AG09309 (cell line): ENCODE measurements around the gene NDE1.

Source experiments
- DNase-seq: peaks from one replicate; pipeline ENCODE4 v3.0.0-alpha.2; 2010; ENCODE audit warnings: low read depth
- H3K4me3 ChIP-seq: 2 replicates; pipeline ENCODE4 v1.5.1; 2011; ENCODE audit warnings: mild to moderate bottlenecking, low read depth, low read length, moderate library complexity; ENCODE audit not compliant: control insufficient read depth
- TF ChIP-seq, protein P1 (sequence below): IDR thresholded peaks from 2 replicates; pipeline ENCODE4 v1.5.1; 2011; ENCODE audit warnings: mild to moderate bottlenecking, low read depth, low read length, inconsistent platforms; ENCODE audit not compliant: insufficient read depth, control insufficient read depth; ENCODE audit errors: missing control alignments

Gene NDE1

GRCh38 chr16:15743657-15744056 lies 93.6 kb downstream of the NDE1 start:
- TF ChIP-seq, protein P1, sequence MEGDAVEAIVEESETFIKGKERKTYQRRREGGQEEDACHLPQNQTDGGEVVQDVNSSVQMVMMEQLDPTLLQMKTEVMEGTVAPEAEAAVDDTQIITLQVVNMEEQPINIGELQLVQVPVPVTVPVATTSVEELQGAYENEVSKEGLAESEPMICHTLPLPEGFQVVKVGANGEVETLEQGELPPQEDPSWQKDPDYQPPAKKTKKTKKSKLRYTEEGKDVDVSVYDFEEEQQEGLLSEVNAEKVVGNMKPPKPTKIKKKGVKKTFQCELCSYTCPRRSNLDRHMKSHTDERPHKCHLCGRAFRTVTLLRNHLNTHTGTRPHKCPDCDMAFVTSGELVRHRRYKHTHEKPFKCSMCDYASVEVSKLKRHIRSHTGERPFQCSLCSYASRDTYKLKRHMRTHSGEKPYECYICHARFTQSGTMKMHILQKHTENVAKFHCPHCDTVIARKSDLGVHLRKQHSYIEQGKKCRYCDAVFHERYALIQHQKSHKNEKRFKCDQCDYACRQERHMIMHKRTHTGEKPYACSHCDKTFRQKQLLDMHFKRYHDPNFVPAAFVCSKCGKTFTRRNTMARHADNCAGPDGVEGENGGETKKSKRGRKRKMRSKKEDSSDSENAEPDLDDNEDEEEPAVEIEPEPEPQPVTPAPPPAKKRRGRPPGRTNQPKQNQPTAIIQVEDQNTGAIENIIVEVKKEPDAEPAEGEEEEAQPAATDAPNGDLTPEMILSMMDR = no peak
- no peak overlapping the region for H3K4me3 ChIP-seq
- DNase-seq = no peak

- TF ChIP-seq, protein P1 = no peak
- H3K4me3 ChIP-seq = no peak overlapping the region
- DNase-seq = no peak
These were observed 96.3 kb downstream of the NDE1 start for GRCh38 chr16:15746332-15746731.

- TF ChIP-seq, protein P1 = no peak
- H3K4me3 ChIP-seq = no peak overlapping the region
- DNase-seq = no peak
These were observed 97.9 kb downstream of the NDE1 start for GRCh38 chr16:15747937-15748336.

- H3K4me3 ChIP-seq = no peak overlapping the region
- no peak for DNase-seq
- TF ChIP-seq, protein P1 = no peak
These were observed 98.6 kb downstream of the NDE1 start for GRCh38 chr16:15748654-15749053.

- H3K4me3 ChIP-seq = no peak overlapping the region
- no peak for DNase-seq
- TF ChIP-seq, protein P1 = no peak
These were observed 99.3 kb downstream of the NDE1 start for GRCh38 chr16:15749371-15749770.

DNA sequence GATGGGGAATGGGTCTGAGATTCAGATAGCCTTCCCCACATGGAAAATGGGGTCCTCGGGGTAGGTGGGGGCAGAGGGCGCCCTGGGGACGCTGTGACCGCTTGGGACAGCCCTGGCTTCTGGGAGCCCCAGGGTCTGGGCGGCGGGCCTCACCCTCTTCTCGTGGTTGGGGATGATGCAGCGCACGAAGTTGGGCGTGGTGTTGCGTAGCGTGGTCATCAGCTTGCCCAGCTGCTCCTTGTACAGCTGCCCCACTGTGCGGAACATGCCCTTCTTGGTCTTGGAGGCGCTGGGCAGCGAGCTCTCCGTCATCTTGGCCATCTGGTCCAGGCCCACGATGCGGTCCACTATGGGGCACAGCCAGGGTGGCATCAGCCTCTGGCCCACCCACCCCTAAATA lies 99.9 kb downstream of the NDE1 start:
- DNase-seq = no peak
- TF ChIP-seq, protein P1 = no peak
- no peak overlapping the region for H3K4me3 ChIP-seq

DNA sequence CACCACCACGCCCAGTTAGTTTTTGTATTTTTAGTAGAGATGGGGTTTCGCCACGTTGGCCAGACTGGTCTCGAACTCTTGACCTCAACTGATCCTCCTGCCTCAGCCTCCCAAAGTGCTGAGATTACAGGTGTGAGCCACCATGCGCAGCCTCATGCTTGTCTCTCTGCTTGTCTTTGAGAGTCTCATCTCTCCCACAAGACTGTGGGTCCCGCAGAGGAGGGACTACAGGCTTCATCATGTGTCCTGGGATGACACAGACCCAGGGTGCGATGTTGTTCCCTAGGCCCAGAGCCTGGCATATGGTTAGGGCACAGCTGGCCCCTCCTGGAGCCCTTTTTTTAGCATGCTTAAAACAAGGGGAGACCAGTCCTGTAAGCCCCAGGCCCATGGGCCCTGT lies 101.9 kb downstream of the NDE1 start:
- no peak overlapping the region for H3K4me3 ChIP-seq
- no peak for DNase-seq
- TF ChIP-seq, protein P1 = no peak
